K562 (cell line): ENCODE measurements around the gene UBR4. TPM values are rescaled to one million over a fixed set of nuclear protein-coding genes. Genes with fewer than 3 reads are reported as not detected.
A peak's percentile ranks its signal among the peaks of the same experiment; 100 is the strongest.

Experiments
- ARID2 ChIP-seq: fragments of 450-650 bp; IDR thresholded peaks from 2 replicates; pipeline ENCODE4 v1.6.1; 2017; ENCODE audit warnings: antibody characterized with exemption, mild to moderate bottlenecking
- ATF2 ChIP-seq: sonication (generic); formaldehyde crosslinking; IDR thresholded peaks from 2 replicates; pipeline ENCODE4 v1.8.1; 2022; ENCODE audit warnings: missing genetic modification reagents
- CBFA2T2 ChIP-seq: fragments of 450-650 bp; conservative IDR thresholded peaks from 2 replicates; pipeline ENCODE4 v1.6.1; 2017; ENCODE audit warnings: mild to moderate bottlenecking
- MECOM ChIP-seq: fragments of 250-450 bp; sonication (Bioruptor Pico); IDR thresholded peaks from 2 replicates; pipeline ENCODE4 v1.8.0; 2022; ENCODE audit warnings: inconsistent platforms
- MTA1 ChIP-seq: fragments of 450-650 bp; IDR thresholded peaks from 2 replicates; pipeline ENCODE4 v1.6.1; 2017; ENCODE audit warnings: borderline replicate concordance
- POLR2A ChIP-seq: fragments of 450-650 bp; conservative IDR thresholded peaks from 2 replicates; pipeline ENCODE4 v1.6.1; 2016
- RCOR1 ChIP-seq, 2 experiments: IDR thresholded peaks; 2 replicates each; pipeline ENCODE4 v1.6.1; 2012; ENCODE audit warnings: low read depth in 2 of 2, low read length in 2 of 2, borderline replicate concordance in 1 of 2, improper control_type of control experiment in 1 of 2
- SAP30 ChIP-seq: fragments of 200-600 bp; sonication (generic); IDR thresholded peaks from 2 replicates; pipeline ENCODE4 v1.6.1; 2012; ENCODE audit warnings: borderline replicate concordance, low read depth, mild to moderate bottlenecking, moderate library complexity, low read length, control low read depth, inconsistent platforms; ENCODE audit not compliant: insufficient read depth, poor library complexity, severe bottlenecking
- SMAD2 ChIP-seq: fragments of 150-350 bp; IDR thresholded peaks from 2 replicates; pipeline ENCODE4 v1.6.1; 2014; ENCODE audit warnings: low read depth, mild to moderate bottlenecking, low read length
- SREBF1 ChIP-seq: fragments of 150-350 bp; IDR thresholded peaks from 2 replicates; pipeline ENCODE4 v1.6.1; 2014; ENCODE audit warnings: antibody characterized with exemption, low read depth, low read length, borderline replicate concordance
- XRCC5 ChIP-seq: fragments of 200-400 bp; formaldehyde crosslinking; IDR thresholded peaks from 2 replicates; pipeline ENCODE4 v1.6.1; 2017; ENCODE audit warnings: low read depth, mild to moderate bottlenecking, low read length
- ZBTB34 ChIP-seq: fragments of 250-450 bp; sonication (Bioruptor Pico); IDR thresholded peaks from 2 replicates; pipeline ENCODE4 v1.8.0; 2021; ENCODE audit warnings: mild to moderate bottlenecking, moderate library complexity
- ZNF436 ChIP-seq: fragments of 250-450, 450-650 bp; sonication (Bioruptor Pico); formaldehyde crosslinking; IDR thresholded peaks from 2 replicates; pipeline ENCODE4 v1.7.0; 2020; ENCODE audit warnings: mild to moderate bottlenecking
- ZNF707 ChIP-seq: fragments of 250-450 bp; sonication (Bioruptor Pico); conservative IDR thresholded peaks from 2 replicates; pipeline ENCODE4 v1.8.0; 2022; ENCODE audit warnings: inconsistent platforms, mild to moderate bottlenecking, moderate library complexity
- polyA plus RNA-seq, 8 experiments: library from polyadenylated mRNA; depleted of rRNA in 4 of 8; stranded (reverse) in 5 of 8; unstranded in 3 of 8; fragments of >200 nt; fragmentation: Nextera tagmentation in 2 of 8; fragmentation: Illumina TruSeq in 1 of 8; extraction: Ambion mirVana in 2 of 8; extraction: Trizol in 1 of 8; gene quantifications; 2 replicates each; pipeline versions ENCODE4 v1.2.1 to v1.2.3, GENCODE V29; 2011 to 2014; ENCODE audit warnings: inconsistent platforms in 1 of 8, missing spikeins in 1 of 8
- total RNA-seq, 7 experiments: library from RNA; depleted of rRNA in 6 of 7; stranded (reverse); fragments of >200 nt in 6 of 7; fragmentation: Illumina TruSeq in 2 of 7; extraction: Trizol in 2 of 7; gene quantifications; 2 replicates each; pipeline versions ENCODE4 v1.2.1 to v1.2.3, GENCODE V29; 2011 to 2021; ENCODE audit warnings: low replicate concordance in 1 of 7
- TF ChIP-seq, protein P1 (sequence below), 2 experiments: IDR thresholded peaks; 2 replicates each; pipeline ENCODE4 v1.6.1; 2011; ENCODE audit warnings: borderline replicate concordance in 1 of 2, control low read depth in 1 of 2, low read depth in 1 of 2, low read length in 1 of 2, mild to moderate bottlenecking in 1 of 2, mixed read lengths in 1 of 2, moderate library complexity in 1 of 2; ENCODE audit not compliant: insufficient read depth in 1 of 2, insufficient read length in 1 of 2, poor library complexity in 1 of 2, severe bottlenecking in 1 of 2; ENCODE audit errors: extremely low read depth in 1 of 2
- TF ChIP-seq, protein P2 (sequence below): fragments of 450-650 bp; IDR thresholded peaks from 2 replicates; pipeline ENCODE4 v1.6.1; 2017; ENCODE audit warnings: antibody characterized with exemption, mild to moderate bottlenecking
- TF ChIP-seq, protein P3 (sequence below): sonication (generic); formaldehyde crosslinking; IDR thresholded peaks from 2 replicates; pipeline ENCODE4 v1.9.0; 2022; ENCODE audit warnings: mild to moderate bottlenecking, missing genetic modification reagents

Gene UBR4
- total and polyA plus RNA-seq, 9 of the 15 experiments (the other 6 are each of a cell fraction or from before 2014, with no cell fraction given) = 55.4 to 277 (median 123) TPM

GRCh38 chr1:19209439-19209989 lies 552 bp downstream of the UBR4 start (continued):
- TF ChIP-seq ZBTB34 (CRISPR knock-in tag) (peak; percentile 36; the same call in 1 of the 2 replicates), CBFA2T2 (no peak), SAP30 (peak; percentile 45), SREBF1 (no peak), ARID2 (0 out of 2 replicates have a peak, but pooled peaks have one; percentile 0), ATF2 (no peak), POLR2A (peak; percentile 58; the same call in 1 of the 2 replicates), SMAD2 (no peak), ZNF707 (CRISPR knock-in tag) (0 out of 2 replicates have a peak, but pooled peaks have one; percentile 33), RCOR1 (IDR thresholded peaks at IDR 0.05; ENCODE audit: borderline replicate concordance in 1 of 2, low read depth in 2 of 2, low read length in 2 of 2) (0 out of 4 replicates have a peak, but pooled peaks of 1 of the 2 experiments have one; percentile 8), XRCC5 (0 out of 2 replicates have a peak, but pooled peaks have one; percentile 6), MECOM (CRISPR knock-in tag) (0 out of 2 replicates have a peak, but pooled peaks have one; percentile 55), MTA1 (0 out of 2 replicates have a peak, but pooled peaks have one; percentile 11), ZNF436 (CRISPR knock-in tag) (no peak)
- TF ChIP-seq, protein P1, sequence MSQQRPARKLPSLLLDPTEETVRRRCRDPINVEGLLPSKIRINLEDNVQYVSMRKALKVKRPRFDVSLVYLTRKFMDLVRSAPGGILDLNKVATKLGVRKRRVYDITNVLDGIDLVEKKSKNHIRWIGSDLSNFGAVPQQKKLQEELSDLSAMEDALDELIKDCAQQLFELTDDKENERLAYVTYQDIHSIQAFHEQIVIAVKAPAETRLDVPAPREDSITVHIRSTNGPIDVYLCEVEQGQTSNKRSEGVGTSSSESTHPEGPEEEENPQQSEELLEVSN (IDR thresholded peaks at IDR 0.05; ENCODE audit: borderline replicate concordance in 1 of 2, extremely low read depth in 1 of 2, insufficient read depth in 1 of 2, insufficient read length in 1 of 2, low read depth in 1 of 2, low read length in 1 of 2, poor library complexity in 1 of 2, severe bottlenecking in 1 of 2) = peak in 1 of 2 experiments; percentile 37
- TF ChIP-seq, protein P2, sequence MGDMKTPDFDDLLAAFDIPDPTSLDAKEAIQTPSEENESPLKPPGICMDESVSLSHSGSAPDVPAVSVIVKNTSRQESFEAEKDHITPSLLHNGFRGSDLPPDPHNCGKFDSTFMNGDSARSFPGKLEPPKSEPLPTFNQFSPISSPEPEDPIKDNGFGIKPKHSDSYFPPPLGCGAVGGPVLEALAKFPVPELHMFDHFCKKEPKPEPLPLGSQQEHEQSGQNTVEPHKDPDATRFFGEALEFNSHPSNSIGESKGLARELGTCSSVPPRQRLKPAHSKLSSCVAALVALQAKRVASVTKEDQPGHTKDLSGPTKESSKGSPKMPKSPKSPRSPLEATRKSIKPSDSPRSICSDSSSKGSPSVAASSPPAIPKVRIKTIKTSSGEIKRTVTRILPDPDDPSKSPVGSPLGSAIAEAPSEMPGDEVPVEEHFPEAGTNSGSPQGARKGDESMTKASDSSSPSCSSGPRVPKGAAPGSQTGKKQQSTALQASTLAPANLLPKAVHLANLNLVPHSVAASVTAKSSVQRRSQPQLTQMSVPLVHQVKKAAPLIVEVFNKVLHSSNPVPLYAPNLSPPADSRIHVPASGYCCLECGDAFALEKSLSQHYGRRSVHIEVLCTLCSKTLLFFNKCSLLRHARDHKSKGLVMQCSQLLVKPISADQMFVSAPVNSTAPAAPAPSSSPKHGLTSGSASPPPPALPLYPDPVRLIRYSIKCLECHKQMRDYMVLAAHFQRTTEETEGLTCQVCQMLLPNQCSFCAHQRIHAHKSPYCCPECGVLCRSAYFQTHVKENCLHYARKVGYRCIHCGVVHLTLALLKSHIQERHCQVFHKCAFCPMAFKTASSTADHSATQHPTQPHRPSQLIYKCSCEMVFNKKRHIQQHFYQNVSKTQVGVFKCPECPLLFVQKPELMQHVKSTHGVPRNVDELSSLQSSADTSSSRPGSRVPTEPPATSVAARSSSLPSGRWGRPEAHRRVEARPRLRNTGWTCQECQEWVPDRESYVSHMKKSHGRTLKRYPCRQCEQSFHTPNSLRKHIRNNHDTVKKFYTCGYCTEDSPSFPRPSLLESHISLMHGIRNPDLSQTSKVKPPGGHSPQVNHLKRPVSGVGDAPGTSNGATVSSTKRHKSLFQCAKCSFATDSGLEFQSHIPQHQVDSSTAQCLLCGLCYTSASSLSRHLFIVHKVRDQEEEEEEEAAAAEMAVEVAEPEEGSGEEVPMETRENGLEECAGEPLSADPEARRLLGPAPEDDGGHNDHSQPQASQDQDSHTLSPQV = peak; percentile 14; the same call in 1 of the 2 replicates
- TF ChIP-seq, protein P3, sequence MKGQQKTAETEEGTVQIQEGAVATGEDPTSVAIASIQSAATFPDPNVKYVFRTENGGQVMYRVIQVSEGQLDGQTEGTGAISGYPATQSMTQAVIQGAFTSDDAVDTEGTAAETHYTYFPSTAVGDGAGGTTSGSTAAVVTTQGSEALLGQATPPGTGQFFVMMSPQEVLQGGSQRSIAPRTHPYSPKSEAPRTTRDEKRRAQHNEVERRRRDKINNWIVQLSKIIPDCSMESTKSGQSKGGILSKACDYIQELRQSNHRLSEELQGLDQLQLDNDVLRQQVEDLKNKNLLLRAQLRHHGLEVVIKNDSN (CRISPR knock-in tag) = peak; percentile 56
